ENCODE measurements around the gene RBFOX1.

Gene RBFOX1

GRCh38 chr16:7334801-7335560 lies 2.3 kb downstream of the RBFOX1 start:
- DNase-seq (ENCODE audit: low spot score): no peak

- no peak for DNase-seq (ENCODE audit: low spot score)
Measured at GRCh38 chr16:7335991-7336634, 3.5 kb downstream of the RBFOX1 start.

- no peak for DNase-seq (ENCODE audit: low spot score)
Measured at GRCh38 chr16:7336742-7337141, 4.1 kb downstream of the RBFOX1 start.

- no peak for DNase-seq (ENCODE audit: low spot score)
Measured at GRCh38 chr16:7338826-7339225, 6.2 kb downstream of the RBFOX1 start.

- no peak for DNase-seq (ENCODE audit: low spot score)
Measured at GRCh38 chr16:7339700-7340099, 7.1 kb downstream of the RBFOX1 start.

- DNase-seq (ENCODE audit: low spot score): no peak
Measured at GRCh38 chr16:7340938-7341337, 8.3 kb downstream of the RBFOX1 start.

GRCh38 chr16:7342598-7342997 lies 10.0 kb downstream of the RBFOX1 start:
- no peak for DNase-seq (ENCODE audit: low spot score)

GRCh38 chr16:7343243-7343642 lies 10.6 kb downstream of the RBFOX1 start:
- no peak for DNase-seq (ENCODE audit: low spot score)

GRCh38 chr16:7344830-7345780 lies 12.5 kb downstream of the RBFOX1 start:
- DNase-seq (ENCODE audit: low spot score): no peak

GRCh38 chr16:7350806-7351205 lies 18.2 kb downstream of the RBFOX1 start:
- DNase-seq (ENCODE audit: low spot score): no peak

- no peak for DNase-seq (ENCODE audit: low spot score)
Measured at GRCh38 chr16:7351610-7352510, 19.2 kb downstream of the RBFOX1 start.

GRCh38 chr16:7355758-7356157 lies 23.1 kb downstream of the RBFOX1 start:
- no peak for DNase-seq (ENCODE audit: low spot score)

- DNase-seq (ENCODE audit: low spot score): no peak
Measured at GRCh38 chr16:7361416-7362129, 28.9 kb downstream of the RBFOX1 start.

GRCh38 chr16:7362231-7362630 lies 29.6 kb downstream of the RBFOX1 start:
- no peak for DNase-seq (ENCODE audit: low spot score)

- no peak for DNase-seq (ENCODE audit: low spot score)
Measured at GRCh38 chr16:7363422-7364417, 31.1 kb downstream of the RBFOX1 start.

GRCh38 chr16:7366041-7366440 lies 33.4 kb downstream of the RBFOX1 start:
- DNase-seq (ENCODE audit: low spot score): no peak

- no peak for DNase-seq (ENCODE audit: low spot score)
Measured at GRCh38 chr16:7366993-7367880, 34.6 kb downstream of the RBFOX1 start.

GRCh38 chr16:7369204-7369603 lies 36.6 kb downstream of the RBFOX1 start:
- no peak for DNase-seq (ENCODE audit: low spot score)

- DNase-seq (ENCODE audit: low spot score): no peak
Measured at GRCh38 chr16:7372095-7372494, 39.5 kb downstream of the RBFOX1 start.
